HepG2 (cell line): ENCODE data around the gene MRPS7. TPM values are rescaled to one million over a fixed set of nuclear protein-coding genes. Genes with fewer than 3 reads are reported as not detected.

Experiments used
- ATF7 ChIP-seq, 2 experiments: fragments of 450-650 bp in 1 of 2; sonication (generic) in 1 of 2; formaldehyde crosslinking in 1 of 2; IDR thresholded peaks; 2 replicates each; pipeline versions ENCODE4 v1.4.0 to v1.6.1; 2016 to 2020; ENCODE audit warnings: antibody characterized with exemption in 1 of 2, mild to moderate bottlenecking in 1 of 2, missing genetic modification reagents in 1 of 2
- CREM ChIP-seq, 2 experiments: sonication (generic) in 1 of 2; formaldehyde crosslinking in 1 of 2; IDR thresholded peaks; 2 replicates each; pipeline versions ENCODE4 v1.4.0 to v1.6.1; 2016 to 2020; ENCODE audit warnings: antibody characterized with exemption in 1 of 2, mild to moderate bottlenecking in 1 of 2, missing genetic modification reagents in 1 of 2
- HDAC6 ChIP-seq: fragments of 200-600 bp; sonication (generic); IDR thresholded peaks from 2 replicates; pipeline ENCODE4 v1.7.0; 2017; ENCODE audit warnings: mild to moderate bottlenecking, antibody characterized with exemption, low read length, low read depth
- HMG20A ChIP-seq: IDR thresholded peaks from 2 replicates; pipeline ENCODE4 v1.6.1; 2016; ENCODE audit warnings: borderline replicate concordance
- KAT7 ChIP-seq: IDR thresholded peaks from 2 replicates; pipeline ENCODE4 v1.6.1; 2018; ENCODE audit warnings: borderline replicate concordance, missing compliant biosample characterization
- KDM5A ChIP-seq: fragments of 200-600 bp; sonication (generic); IDR thresholded peaks from 2 replicates; pipeline ENCODE4 v1.7.0; 2018; ENCODE audit warnings: antibody characterized with exemption, mild to moderate bottlenecking, low read length, borderline replicate concordance
- NBN ChIP-seq: fragments of 450-650 bp; conservative IDR thresholded peaks from 2 replicates; pipeline ENCODE4 v1.6.1; 2017
- NPAS2 ChIP-seq: sonication (generic); formaldehyde crosslinking; IDR thresholded peaks from 2 replicates; pipeline ENCODE4 v1.8.0; 2022; ENCODE audit warnings: mild to moderate bottlenecking, missing genetic modification reagents, borderline replicate concordance
- POLR2AphosphoS2 ChIP-seq: IDR thresholded peaks from 2 replicates; pipeline ENCODE4 v1.6.1; 2011; ENCODE audit warnings: low read depth, low read length, improper control_type of control experiment
- SIX1 ChIP-seq: sonication (generic); formaldehyde crosslinking; IDR thresholded peaks from 2 replicates; pipeline ENCODE4 v1.4.0; 2020; ENCODE audit warnings: missing genetic modification reagents, borderline replicate concordance
- TOE1 ChIP-seq: sonication (generic); formaldehyde crosslinking; IDR thresholded peaks from 2 replicates; pipeline ENCODE4 v1.4.0; 2020; ENCODE audit warnings: mild to moderate bottlenecking, missing genetic modification reagents
- ZMYM3 ChIP-seq: sonication (generic); formaldehyde crosslinking; IDR thresholded peaks from 2 replicates; pipeline ENCODE4 v1.5.1; 2020; ENCODE audit warnings: mild to moderate bottlenecking, missing genetic modification reagents
- ZMYM4 ChIP-seq: sonication (generic); formaldehyde crosslinking; IDR thresholded peaks from 2 replicates; pipeline ENCODE4 v1.8.1; 2023; ENCODE audit warnings: mild to moderate bottlenecking, missing genetic modification reagents
- ZNF253 ChIP-seq: sonication (generic); formaldehyde crosslinking; IDR thresholded peaks from 2 replicates; pipeline ENCODE4 v1.8.0; 2022; ENCODE audit warnings: mild to moderate bottlenecking, missing genetic modification reagents, borderline replicate concordance
- ZNF747 ChIP-seq: sonication (generic); formaldehyde crosslinking; IDR thresholded peaks from 2 replicates; pipeline ENCODE4 v1.8.1; 2023; ENCODE audit warnings: missing genetic modification reagents, mild to moderate bottlenecking, borderline replicate concordance
- ZNF75D ChIP-seq: sonication (generic); formaldehyde crosslinking; IDR thresholded peaks from 2 replicates; pipeline ENCODE4 v1.8.1; 2023; ENCODE audit warnings: missing genetic modification reagents, mild to moderate bottlenecking, borderline replicate concordance
- ZSCAN29 ChIP-seq: sonication (generic); formaldehyde crosslinking; conservative IDR thresholded peaks from 2 replicates; pipeline ENCODE4 v1.4.0; 2020; ENCODE audit warnings: mild to moderate bottlenecking, missing genetic modification reagents
- polyA plus RNA-seq, 8 experiments: library from polyadenylated mRNA; depleted of rRNA in 3 of 8; stranded (reverse) in 7 of 8; unstranded in 1 of 8; fragments of >200 nt; fragmentation: Illumina TruSeq in 4 of 8; extraction: Trizol in 4 of 8; gene quantifications; 2 replicates each; pipeline versions ENCODE4 v1.2.1 to v1.2.3, GENCODE V29; 2011 to 2016; ENCODE audit warnings: low read depth in 4 of 8, missing spikeins in 1 of 8, mixed read lengths in 1 of 8; ENCODE audit not compliant: insufficient read depth in 1 of 8
- total RNA-seq, 5 experiments: library from RNA; depleted of rRNA; stranded (reverse); fragments of >200 nt; fragmentation: Illumina TruSeq; extraction: Trizol; gene quantifications; 2 replicates each; pipeline ENCODE4 v1.2.3, GENCODE V29; 2016; ENCODE audit warnings: low read depth in 1 of 5
- TF ChIP-seq, protein P1 (sequence below): sonication (generic); formaldehyde crosslinking; IDR thresholded peaks from 2 replicates; pipeline ENCODE4 v1.9.0; 2021; ENCODE audit warnings: missing genetic modification reagents, mild to moderate bottlenecking, borderline replicate concordance
- TF ChIP-seq, protein P2 (sequence below): sonication (generic); formaldehyde crosslinking; conservative IDR thresholded peaks from 2 replicates; pipeline ENCODE4 v1.8.1; 2023; ENCODE audit warnings: missing genetic modification reagents
- TF ChIP-seq, protein P3 (sequence below): sonication (generic); formaldehyde crosslinking; IDR thresholded peaks from 2 replicates; pipeline ENCODE4 v1.4.0; 2020; ENCODE audit warnings: mild to moderate bottlenecking, missing genetic modification reagents
- TF ChIP-seq, protein P4 (sequence below): sonication (generic); formaldehyde crosslinking; IDR thresholded peaks from 2 replicates; pipeline ENCODE4 v1.5.1; 2020; ENCODE audit warnings: missing genetic modification reagents, mild to moderate bottlenecking, borderline replicate concordance

MRPS7 gene
- total and polyA plus RNA-seq, 2 of the 13 experiments (the other 11 are each of a cell fraction or from before 2014, with no cell fraction given): 97.0 to 162 TPM

DNA sequence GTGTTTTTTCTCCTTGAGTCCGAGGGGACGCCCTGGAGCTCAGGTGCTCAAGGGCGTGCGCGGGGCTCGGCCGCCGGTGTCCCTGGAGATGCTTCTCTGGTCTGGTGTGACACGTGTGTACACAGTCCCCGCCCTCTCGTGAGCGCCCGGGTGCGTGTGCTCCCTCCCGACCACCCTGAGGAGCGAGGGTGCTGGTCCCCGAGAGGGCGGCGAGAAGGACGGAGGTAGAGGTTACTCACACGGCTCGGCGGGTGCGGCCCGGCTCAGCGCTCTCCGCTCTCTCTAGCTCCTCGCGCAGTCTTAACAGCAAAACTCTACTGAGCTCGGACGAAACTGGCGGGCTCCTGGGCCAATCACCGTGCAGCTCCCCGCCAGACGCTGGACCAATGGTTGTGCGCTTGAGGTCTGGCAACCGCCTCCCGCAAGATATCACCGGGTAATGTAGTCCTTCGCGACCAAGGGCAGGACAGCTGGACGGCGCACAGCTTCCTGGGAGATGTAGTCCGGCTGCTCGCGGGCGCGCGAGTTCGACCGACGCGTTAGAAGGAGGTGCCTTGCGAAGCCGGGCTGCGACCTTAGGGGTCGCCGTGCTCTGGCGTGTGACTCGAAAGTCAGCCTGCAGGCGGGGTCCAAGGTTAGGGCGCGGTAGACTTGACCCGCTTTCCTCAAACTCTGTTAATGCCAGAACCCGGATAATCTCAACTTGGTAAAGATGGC is 27.6 kb downstream of the MRPS7 start, which contains the start of gene SLC25A19 (continued):
- TF ChIP-seq, protein P1, sequence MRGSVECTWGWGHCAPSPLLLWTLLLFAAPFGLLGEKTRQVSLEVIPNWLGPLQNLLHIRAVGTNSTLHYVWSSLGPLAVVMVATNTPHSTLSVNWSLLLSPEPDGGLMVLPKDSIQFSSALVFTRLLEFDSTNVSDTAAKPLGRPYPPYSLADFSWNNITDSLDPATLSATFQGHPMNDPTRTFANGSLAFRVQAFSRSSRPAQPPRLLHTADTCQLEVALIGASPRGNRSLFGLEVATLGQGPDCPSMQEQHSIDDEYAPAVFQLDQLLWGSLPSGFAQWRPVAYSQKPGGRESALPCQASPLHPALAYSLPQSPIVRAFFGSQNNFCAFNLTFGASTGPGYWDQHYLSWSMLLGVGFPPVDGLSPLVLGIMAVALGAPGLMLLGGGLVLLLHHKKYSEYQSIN (CRISPR knock-in tag): no peak
- TF ChIP-seq SIX1 (CRISPR knock-in tag) (no peak), ATF7 (IDR thresholded peaks at IDR 0.05) (no peak), ATF7 (CRISPR knock-in tag; IDR thresholded peaks at IDR 0.05) (0 out of 2 replicates have a peak, but pooled peaks have one; percentile 58), NBN (no peak), ZMYM3 (CRISPR knock-in tag) (peak; percentile 68; the same call in 1 of the 2 replicates), NPAS2 (CRISPR knock-in tag) (no peak), HMG20A (CRISPR knock-in tag) (no peak; the same call in 1 of the 2 replicates), POLR2AphosphoS2 (no peak), ZSCAN29 (peak; percentile 81; the same call in 1 of the 2 replicates), ZMYM4 (CRISPR knock-in tag) (peak; percentile 54), TOE1 (CRISPR knock-in tag) (no peak), CREM (IDR thresholded peaks at IDR 0.05) (peak; percentile 98), CREM (CRISPR knock-in tag; IDR thresholded peaks at IDR 0.05) (no peak), KDM5A (peak; percentile 40; the same call in 1 of the 2 replicates), KAT7 (peak; percentile 90), ZNF75D (CRISPR knock-in tag) (no peak), ZNF747 (peak; percentile 95; the same call in 1 of the 2 replicates), HDAC6 (no peak), ZNF253 (CRISPR knock-in tag) (no peak)
- TF ChIP-seq, protein P2, sequence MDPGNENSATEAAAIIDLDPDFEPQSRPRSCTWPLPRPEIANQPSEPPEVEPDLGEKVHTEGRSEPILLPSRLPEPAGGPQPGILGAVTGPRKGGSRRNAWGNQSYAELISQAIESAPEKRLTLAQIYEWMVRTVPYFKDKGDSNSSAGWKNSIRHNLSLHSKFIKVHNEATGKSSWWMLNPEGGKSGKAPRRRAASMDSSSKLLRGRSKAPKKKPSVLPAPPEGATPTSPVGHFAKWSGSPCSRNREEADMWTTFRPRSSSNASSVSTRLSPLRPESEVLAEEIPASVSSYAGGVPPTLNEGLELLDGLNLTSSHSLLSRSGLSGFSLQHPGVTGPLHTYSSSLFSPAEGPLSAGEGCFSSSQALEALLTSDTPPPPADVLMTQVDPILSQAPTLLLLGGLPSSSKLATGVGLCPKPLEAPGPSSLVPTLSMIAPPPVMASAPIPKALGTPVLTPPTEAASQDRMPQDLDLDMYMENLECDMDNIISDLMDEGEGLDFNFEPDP (CRISPR knock-in tag): no peak
- TF ChIP-seq, protein P3, sequence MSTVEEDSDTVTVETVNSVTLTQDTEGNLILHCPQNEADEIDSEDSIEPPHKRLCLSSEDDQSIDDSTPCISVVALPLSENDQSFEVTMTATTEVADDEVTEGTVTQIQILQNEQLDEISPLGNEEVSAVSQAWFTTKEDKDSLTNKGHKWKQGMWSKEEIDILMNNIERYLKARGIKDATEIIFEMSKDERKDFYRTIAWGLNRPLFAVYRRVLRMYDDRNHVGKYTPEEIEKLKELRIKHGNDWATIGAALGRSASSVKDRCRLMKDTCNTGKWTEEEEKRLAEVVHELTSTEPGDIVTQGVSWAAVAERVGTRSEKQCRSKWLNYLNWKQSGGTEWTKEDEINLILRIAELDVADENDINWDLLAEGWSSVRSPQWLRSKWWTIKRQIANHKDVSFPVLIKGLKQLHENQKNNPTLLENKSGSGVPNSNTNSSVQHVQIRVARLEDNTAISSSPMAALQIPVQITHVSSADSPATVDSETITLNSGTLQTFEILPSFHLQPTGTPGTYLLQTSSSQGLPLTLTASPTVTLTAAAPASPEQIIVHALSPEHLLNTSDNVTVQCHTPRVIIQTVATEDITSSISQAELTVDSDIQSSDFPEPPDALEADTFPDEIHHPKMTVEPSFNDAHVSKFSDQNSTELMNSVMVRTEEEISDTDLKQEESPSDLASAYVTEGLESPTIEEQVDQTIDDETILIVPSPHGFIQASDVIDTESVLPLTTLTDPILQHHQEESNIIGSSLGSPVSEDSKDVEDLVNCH: no peak
- TF ChIP-seq, protein P4, sequence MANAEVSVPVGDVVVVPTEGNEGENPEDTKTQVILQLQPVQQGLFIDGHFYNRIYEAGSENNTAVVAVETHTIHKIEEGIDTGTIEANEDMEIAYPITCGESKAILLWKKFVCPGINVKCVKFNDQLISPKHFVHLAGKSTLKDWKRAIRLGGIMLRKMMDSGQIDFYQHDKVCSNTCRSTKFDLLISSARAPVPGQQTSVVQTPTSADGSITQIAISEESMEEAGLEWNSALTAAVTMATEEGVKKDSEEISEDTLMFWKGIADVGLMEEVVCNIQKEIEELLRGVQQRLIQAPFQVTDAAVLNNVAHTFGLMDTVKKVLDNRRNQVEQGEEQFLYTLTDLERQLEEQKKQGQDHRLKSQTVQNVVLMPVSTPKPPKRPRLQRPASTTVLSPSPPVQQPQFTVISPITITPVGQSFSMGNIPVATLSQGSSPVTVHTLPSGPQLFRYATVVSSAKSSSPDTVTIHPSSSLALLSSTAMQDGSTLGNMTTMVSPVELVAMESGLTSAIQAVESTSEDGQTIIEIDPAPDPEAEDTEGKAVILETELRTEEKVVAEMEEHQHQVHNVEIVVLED (CRISPR knock-in tag): peak; percentile 91
